Upper lobe of right lung (tissue), 1 donor: ENCODE results near the gene MAP6. TPM values are rescaled to one million over a fixed set of nuclear protein-coding genes. Genes with fewer than 3 reads are reported as not detected.
A peak's percentile ranks its signal among the peaks of the same experiment; 100 is the strongest.

Experiments
- ATAC-seq: fragments of 200-7000 bp; cut with Tn5 transposase; one replicate; pipeline ENCODE4 v1.9.1; 2020; ENCODE audit warnings: mild to moderate bottlenecking, moderate library complexity
- DNase-seq: peaks from one replicate; pipeline ENCODE4 v3.0.0-alpha.2; 2020
- H3K27ac ChIP-seq: fragments of 200-600 bp; one replicate; pipeline ENCODE4 v1.8.0; 2022
- H3K27me3 ChIP-seq: fragments of 200-600 bp; one replicate; pipeline ENCODE4 v1.8.0; 2022; ENCODE audit warnings: mild to moderate bottlenecking
- H3K36me3 ChIP-seq: fragments of 200-600 bp; one replicate; pipeline ENCODE4 v1.8.0; 2022
- H3K4me1 ChIP-seq: fragments of 200-600 bp; one replicate; pipeline ENCODE4 v1.8.0; 2022
- H3K4me3 ChIP-seq: fragments of 200-600 bp; one replicate; pipeline ENCODE4 v1.8.0; 2022; ENCODE audit warnings: mild to moderate bottlenecking
- H3K9me3 ChIP-seq: fragments of 200-600 bp; one replicate; pipeline ENCODE4 v1.8.0; 2022
- CTCF ChIP-seq: fragments of 200-600 bp; IDR thresholded peaks from one replicate; pipeline ENCODE4 v1.8.0; 2022; ENCODE audit warnings: antibody characterized with exemption
- intact Hi-C: fragments of 100-400 bp; cut with DNase I; formaldehyde crosslinking; loops from one replicate; pipeline ENCODE4 v1.11.0; 2022
- total RNA-seq: library from RNA; stranded (reverse); fragmentation: NEBNext Ultra II Directional; extraction: Animal tissue kit (Norgen Biotek cat#: 25700); gene quantifications from one replicate; pipeline ENCODE4 v1.2.1, GENCODE V29; 2021
- donor health status: DM: no; HTN: yes; CAD: no; lungs with severe emphysema.

MAP6 gene
- total RNA-seq, 1 donor from 2014 or later, result 5.8 TPM

- Histone ChIP-seq H3K27ac (peak overlapping the region; percentile 70), H3K4me1 (peaks cover 14% of the 10 kb centered on the region), H3K27me3 (no peaks in the 10 kb centered on the region), H3K9me3 (no peaks in the 10 kb centered on the region), H3K36me3 (peaks cover 21% of the 10 kb centered on the region), H3K4me3 (no peak overlapping the region)
- no peak for TF ChIP-seq CTCF
- ATAC-seq (peak; percentile 82), DNase-seq (peak; percentile 86)
- intact Hi-C loops, result no loop called here
These were observed 92.3 kb downstream of the MAP6 start for GRCh38 chr11:75576499-75576918.

- Histone ChIP-seq H3K27me3 (no peaks in the 10 kb centered on the region), H3K9me3 (no peaks in the 10 kb centered on the region), H3K36me3 (peaks cover 26% of the 10 kb centered on the region), H3K4me3 (no peak overlapping the region), H3K27ac (peak overlapping the region; percentile 70), H3K4me1 (peaks cover 14% of the 10 kb centered on the region)
- intact Hi-C loops, result no loop called here
- ATAC-seq, result no peak
- TF ChIP-seq CTCF, result no peak
- DNase-seq, result no peak
These were observed 92.8 kb downstream of the MAP6 start for GRCh38 chr11:75576017-75576416.

- DNase-seq, result no peak
- no peak for ATAC-seq
- Histone ChIP-seq H3K27ac (no peak overlapping the region), H3K36me3 (peaks cover 37% of the 10 kb centered on the region), H3K4me1 (peaks cover 23% of the 10 kb centered on the region), H3K27me3 (no peaks in the 10 kb centered on the region), H3K9me3 (no peaks in the 10 kb centered on the region), H3K4me3 (no peak overlapping the region)
- intact Hi-C loops, result no loop called here
- peak; percentile 9 for TF ChIP-seq CTCF
These were observed 93.9 kb downstream of the MAP6 start for GRCh38 chr11:75574698-75575602.

GRCh38 chr11:75572744-75573143, 96.1 kb downstream of the MAP6 start:
- Histone ChIP-seq H3K9me3 (no peaks in the 10 kb centered on the region), H3K4me3 (no peak overlapping the region), H3K27ac (peak overlapping the region; percentile 17), H3K27me3 (no peaks in the 10 kb centered on the region), H3K36me3 (peaks cover 59% of the 10 kb centered on the region), H3K4me1 (peaks cover 28% of the 10 kb centered on the region)
- ATAC-seq, result no peak
- TF ChIP-seq CTCF, result no peak
- DNase-seq, result no peak
- intact Hi-C loops, result no loop called here

GRCh38 chr11:75571625-75572024, 97.2 kb downstream of the MAP6 start:
- no peak for TF ChIP-seq CTCF
- peak; percentile 80 for DNase-seq
- peak; percentile 87 for ATAC-seq
- no peak overlapping the region for H3K27ac ChIP-seq
- no peak overlapping the region for H3K4me3 ChIP-seq
- H3K36me3 ChIP-seq, result peaks cover 70% of the 10 kb centered on the region
- H3K27me3 ChIP-seq, result no peaks in the 10 kb centered on the region
- H3K4me1 ChIP-seq, result peaks cover 30% of the 10 kb centered on the region
- intact Hi-C loops, result no loop called here
- no peaks in the 10 kb centered on the region for H3K9me3 ChIP-seq
